ENCODE results near the gene MYOD1. TPM values are rescaled to one million over a fixed set of nuclear protein-coding genes. Genes with fewer than 3 reads are reported as not detected.

MYOD1 gene
- total and polyA plus RNA-seq, 3 experiments from 2014 or later, result not detected

DNA sequence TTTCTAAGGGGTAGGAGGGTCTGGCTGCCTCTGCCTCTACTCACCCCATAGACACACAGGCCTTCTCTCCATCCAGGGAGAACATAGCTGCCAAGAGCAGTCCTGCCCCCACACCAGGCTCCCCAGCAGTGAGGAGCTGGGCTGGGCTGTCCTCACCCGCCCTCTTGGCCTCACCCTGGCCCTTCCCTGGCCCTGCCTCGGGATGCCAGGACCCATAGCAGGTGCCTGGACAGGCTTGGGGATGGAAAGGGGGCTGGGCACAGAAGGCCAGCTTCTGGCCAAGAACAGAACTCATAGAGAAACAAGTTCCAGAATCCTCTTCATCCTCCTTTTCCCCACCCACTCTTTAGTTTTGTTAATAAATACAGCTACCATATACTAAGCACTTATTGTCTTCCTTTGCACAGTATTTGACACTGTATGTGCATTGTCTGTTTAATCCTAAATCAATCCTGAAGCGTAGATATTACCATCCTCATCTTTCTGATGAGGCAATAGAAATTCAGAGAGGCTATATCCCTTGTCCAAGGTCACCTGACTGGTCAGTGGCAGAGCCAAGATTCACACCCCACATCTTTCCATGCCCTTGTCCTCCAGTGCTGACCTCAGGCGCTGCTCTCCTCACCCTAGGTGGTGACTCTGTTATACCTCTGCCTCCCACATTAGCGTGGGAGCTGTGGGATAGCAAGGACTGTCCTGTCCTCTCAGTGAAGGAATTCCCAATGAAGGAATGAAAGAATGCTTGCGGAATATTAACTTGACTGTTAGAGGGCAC lies 22.0 kb upstream of the MYOD1 start:
- Mint-ChIP-seq H3K4me1 (peaks cover 0 to 5% (median 3%) of the 10 kb centered on the region in 3 donors), H3K36me3 (no peaks in the 10 kb centered on the region), H3K9me3 (no peaks in the 10 kb centered on the region), H3K27ac (no peak overlapping the region), H3K27me3 (peaks cover 31 to 52% of the 10 kb centered on the region in 2 donors), H3K4me3 (no peak overlapping the region)
- no peak overlapping the region for H3K27ac ChIP-seq (ENCODE audit: low read depth, low read length)
- no peak for DNase-seq
- no peaks in the 10 kb centered on the region for H3K36me3 ChIP-seq (ENCODE audit: insufficient read depth, low read length)
- ChIA-PET CTCF (no interaction called here), POLR2A (no interaction called here)
- no peaks in the 10 kb centered on the region for H3K9me3 ChIP-seq (ENCODE audit: low read length)
- H3K27me3 ChIP-seq (ENCODE audit: insufficient read depth, low read length, poor library complexity, severe bottlenecking), result peaks cover 20% of the 10 kb centered on the region
- H3K4me3 ChIP-seq (ENCODE audit: low read length), result no peak overlapping the region
- no peaks in the 10 kb centered on the region for H3K4me1 ChIP-seq (ENCODE audit: insufficient read depth, low read length)

DNA sequence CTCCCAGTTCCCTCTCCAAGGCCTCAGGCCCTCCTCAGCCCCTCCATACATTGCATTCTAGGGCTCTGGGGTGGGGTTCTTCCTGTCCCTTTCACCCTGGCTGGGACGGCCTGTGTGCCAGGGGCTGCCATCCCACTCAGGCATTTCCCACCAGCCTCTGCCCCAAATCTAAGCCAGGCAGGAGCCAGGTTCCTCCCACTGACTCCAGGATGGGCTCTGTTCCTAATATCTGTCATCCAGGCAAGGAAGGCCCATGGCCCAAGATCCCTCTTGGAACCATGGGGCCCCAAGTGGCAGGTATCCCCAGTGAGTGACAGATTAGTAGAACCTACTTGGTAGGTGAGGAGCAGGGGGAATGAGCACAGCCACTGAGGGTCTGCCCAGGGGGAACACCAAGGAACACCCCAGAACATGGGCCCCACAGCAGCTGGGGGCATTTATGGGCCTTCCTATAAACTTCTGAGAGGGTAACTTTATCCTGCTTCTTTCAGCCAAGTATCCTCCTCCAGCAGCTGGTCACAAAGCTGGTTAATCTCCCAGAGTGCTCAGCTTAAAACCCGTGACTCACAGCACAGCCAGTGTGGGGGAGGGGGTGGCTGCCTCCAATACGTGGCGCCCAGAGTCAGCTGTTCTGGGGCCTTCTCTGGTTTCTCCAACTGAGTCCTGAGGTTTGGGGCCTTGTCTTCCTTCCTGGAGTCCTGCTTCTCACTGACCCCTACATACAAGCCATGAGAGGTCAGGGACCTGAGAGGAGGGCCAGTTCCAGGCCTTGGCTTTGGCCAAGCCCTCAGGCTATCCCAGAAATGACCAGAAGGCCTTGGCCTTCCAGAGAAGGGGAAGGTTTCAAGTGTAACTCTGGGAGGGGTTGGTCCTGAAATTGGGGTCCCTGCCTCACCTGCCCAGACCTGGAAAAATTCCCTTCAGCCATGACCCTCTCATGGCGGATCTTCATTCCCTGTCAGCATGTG lies 19.9 kb upstream of the MYOD1 start:
- Mint-ChIP-seq H3K27ac (no peak overlapping the region), H3K36me3 (no peaks in the 10 kb centered on the region), H3K27me3 (peaks cover 34 to 52% of the 10 kb centered on the region in 2 donors), H3K9me3 (peaks cover 0 to 6% (median 0%) of the 10 kb centered on the region in 5 donors), H3K4me3 (no peak overlapping the region), H3K4me1 (peaks cover 0 to 5% (median 3%) of the 10 kb centered on the region in 3 donors)
- ChIA-PET CTCF (no interaction called here), POLR2A (no interaction called here)
- H3K9me3 ChIP-seq (ENCODE audit: low read length), result no peaks in the 10 kb centered on the region
- no peak for DNase-seq
- no peak overlapping the region for H3K4me3 ChIP-seq (ENCODE audit: low read length)
- no peak overlapping the region for H3K27ac ChIP-seq (ENCODE audit: low read depth, low read length)
- no peaks in the 10 kb centered on the region for H3K4me1 ChIP-seq (ENCODE audit: insufficient read depth, low read length)
- peaks cover 14% of the 10 kb centered on the region for H3K27me3 ChIP-seq (ENCODE audit: insufficient read depth, low read length, poor library complexity, severe bottlenecking)
- no peaks in the 10 kb centered on the region for H3K36me3 ChIP-seq (ENCODE audit: insufficient read depth, low read length)

- Histone ChIP-seq H3K4me1 (ENCODE audit: insufficient read depth, low read length) (no peaks in the 10 kb centered on the region), H3K4me3 (ENCODE audit: low read length) (no peak overlapping the region), H3K27ac (ENCODE audit: low read depth, low read length) (no peak overlapping the region), H3K27me3 (ENCODE audit: insufficient read depth, low read length, poor library complexity, severe bottlenecking) (peaks cover 14% of the 10 kb centered on the region), H3K9me3 (ENCODE audit: low read length) (no peaks in the 10 kb centered on the region), H3K36me3 (ENCODE audit: insufficient read depth, low read length) (no peaks in the 10 kb centered on the region)
- ChIA-PET CTCF (no interaction called here), POLR2A (no interaction called here)
- H3K9me3 Mint-ChIP-seq, result peaks cover 0 to 6% (median 0%) of the 10 kb centered on the region in 5 donors
- H3K27ac Mint-ChIP-seq, result no peak overlapping the region
- no peaks in the 10 kb centered on the region for H3K4me1 Mint-ChIP-seq
- peaks cover 24 to 52% of the 10 kb centered on the region in 2 donors for H3K27me3 Mint-ChIP-seq
- H3K4me3 Mint-ChIP-seq, result no peak overlapping the region
- DNase-seq, result no peak
- H3K36me3 Mint-ChIP-seq, result no peaks in the 10 kb centered on the region
Measured at GRCh38 chr11:17700991-17701390, 18.4 kb upstream of the MYOD1 start.

DNA sequence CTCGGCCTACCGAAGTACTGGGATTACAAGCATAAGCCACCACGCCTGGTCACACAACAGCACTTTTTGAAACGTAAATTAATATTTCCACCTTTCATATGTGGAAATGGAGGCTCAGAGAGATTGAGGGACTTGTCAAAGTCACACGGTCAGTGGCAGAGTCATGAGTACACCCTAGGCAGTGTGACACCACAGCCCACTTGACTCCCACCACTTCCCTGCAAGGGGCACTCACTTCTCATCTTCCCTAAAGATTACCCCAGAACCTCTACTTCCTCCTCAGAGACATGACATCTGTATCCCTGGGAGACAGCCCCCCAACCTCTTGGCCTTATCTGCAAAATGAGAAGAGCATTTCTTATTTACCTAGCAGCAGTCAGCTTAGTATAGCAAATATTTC lies 16.5 kb upstream of the MYOD1 start:
- Mint-ChIP-seq H3K9me3 (peaks cover 0 to 6% (median 0%) of the 10 kb centered on the region in 5 donors), H3K27me3 (peaks cover 11 to 38% of the 10 kb centered on the region in 2 donors), H3K36me3 (no peaks in the 10 kb centered on the region), H3K4me1 (no peaks in the 10 kb centered on the region), H3K27ac (no peak overlapping the region), H3K4me3 (no peak overlapping the region)
- CTCF ChIA-PET, result no interaction called here
- H3K4me3 ChIP-seq (ENCODE audit: low read length), result no peak overlapping the region
- DNase-seq, result no peak
- no peaks in the 10 kb centered on the region for H3K4me1 ChIP-seq (ENCODE audit: insufficient read depth, low read length)
- no peaks in the 10 kb centered on the region for H3K27me3 ChIP-seq (ENCODE audit: insufficient read depth, low read length, poor library complexity, severe bottlenecking)
- H3K36me3 ChIP-seq (ENCODE audit: insufficient read depth, low read length), result no peaks in the 10 kb centered on the region
- POLR2A ChIA-PET, result no interaction called here
- no peak overlapping the region for H3K27ac ChIP-seq (ENCODE audit: low read depth, low read length)
- H3K9me3 ChIP-seq (ENCODE audit: low read length), result no peaks in the 10 kb centered on the region

DNA sequence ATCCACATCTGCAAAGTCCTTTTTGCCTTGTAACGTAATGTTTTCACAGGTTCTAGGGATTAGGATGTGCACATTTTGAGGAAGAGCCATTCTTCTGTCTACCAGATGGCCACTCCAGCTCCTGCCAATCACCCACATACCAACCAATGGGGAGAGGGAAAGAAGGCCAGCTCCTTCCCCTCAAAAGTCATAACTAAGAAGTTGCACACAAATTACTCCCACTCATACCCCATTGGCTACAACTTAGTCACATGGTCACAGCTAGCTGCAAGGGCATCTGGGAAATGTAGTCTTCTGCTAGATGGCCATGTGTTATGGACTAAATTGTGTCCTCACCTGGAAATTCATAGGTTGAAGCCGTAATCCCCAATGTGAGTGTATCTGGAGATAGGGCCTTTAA lies 15.4 kb upstream of the MYOD1 start:
- DNase-seq, result no peak
- Histone ChIP-seq H3K9me3 (ENCODE audit: low read length) (no peaks in the 10 kb centered on the region), H3K27me3 (ENCODE audit: insufficient read depth, low read length, poor library complexity, severe bottlenecking) (no peaks in the 10 kb centered on the region), H3K27ac (ENCODE audit: low read depth, low read length) (no peak overlapping the region), H3K4me3 (ENCODE audit: low read length) (no peak overlapping the region), H3K36me3 (ENCODE audit: insufficient read depth, low read length) (no peaks in the 10 kb centered on the region), H3K4me1 (ENCODE audit: insufficient read depth, low read length) (no peaks in the 10 kb centered on the region)
- Mint-ChIP-seq H3K4me1 (no peaks in the 10 kb centered on the region), H3K9me3 (peaks cover 0 to 6% (median 0%) of the 10 kb centered on the region in 5 donors), H3K4me3 (no peak overlapping the region), H3K27ac (no peak overlapping the region), H3K36me3 (no peaks in the 10 kb centered on the region), H3K27me3 (peaks cover 5 to 29% of the 10 kb centered on the region in 2 donors)
- CTCF ChIA-PET, result no interaction called here
- POLR2A ChIA-PET, result no interaction called here

GRCh38 chr11:17707830-17708229 lies 11.5 kb upstream of the MYOD1 start:
- Histone ChIP-seq H3K4me1 (ENCODE audit: insufficient read depth, low read length) (no peaks in the 10 kb centered on the region), H3K27ac (ENCODE audit: low read depth, low read length) (no peak overlapping the region), H3K27me3 (ENCODE audit: insufficient read depth, low read length, poor library complexity, severe bottlenecking) (no peaks in the 10 kb centered on the region), H3K9me3 (ENCODE audit: low read length) (no peaks in the 10 kb centered on the region), H3K4me3 (ENCODE audit: low read length) (no peak overlapping the region), H3K36me3 (ENCODE audit: insufficient read depth, low read length) (no peaks in the 10 kb centered on the region)
- ChIA-PET CTCF (no interaction called here), POLR2A (no interaction called here)
- Mint-ChIP-seq H3K4me1 (no peaks in the 10 kb centered on the region), H3K27ac (no peak overlapping the region), H3K4me3 (no peak overlapping the region), H3K27me3 (peaks cover 8 to 30% of the 10 kb centered on the region in 2 donors), H3K36me3 (no peaks in the 10 kb centered on the region), H3K9me3 (peaks cover 0 to 6% (median 0%) of the 10 kb centered on the region in 5 donors)
- no peak for DNase-seq

DNA sequence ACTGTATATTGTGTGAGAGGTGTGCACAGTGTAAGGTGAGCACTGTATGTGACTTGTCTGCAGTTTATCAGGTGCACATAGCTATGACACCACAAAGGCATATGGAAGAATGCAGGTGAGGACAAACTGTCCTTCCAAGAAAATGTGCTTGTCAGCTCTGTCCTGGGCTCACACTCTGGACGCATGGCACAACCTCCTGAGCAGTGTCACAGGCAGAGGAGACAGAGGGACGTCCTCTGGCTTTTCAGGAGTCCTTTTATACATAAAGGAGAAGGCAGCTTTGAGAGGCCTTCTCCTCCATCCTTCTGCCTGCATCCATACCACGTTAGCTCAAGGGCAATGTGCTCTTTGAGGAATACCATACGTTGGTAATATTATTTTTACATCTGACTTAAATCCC lies 7.5 kb upstream of the MYOD1 start:
- ChIA-PET CTCF (no interaction called here), POLR2A (no interaction called here)
- DNase-seq, result no peak
- no peak overlapping the region for H3K4me3 Mint-ChIP-seq
- H3K4me1 ChIP-seq (ENCODE audit: insufficient read depth, low read length), result no peaks in the 10 kb centered on the region
- no peaks in the 10 kb centered on the region for H3K36me3 ChIP-seq (ENCODE audit: insufficient read depth, low read length)
- H3K27me3 Mint-ChIP-seq, result peaks cover 5 to 13% of the 10 kb centered on the region in 2 donors
- H3K9me3 Mint-ChIP-seq, result no peaks in the 10 kb centered on the region
- H3K27me3 ChIP-seq (ENCODE audit: insufficient read depth, low read length, poor library complexity, severe bottlenecking), result no peaks in the 10 kb centered on the region
- no peaks in the 10 kb centered on the region for H3K9me3 ChIP-seq (ENCODE audit: low read length)
- H3K27ac Mint-ChIP-seq, result no peak overlapping the region
- no peaks in the 10 kb centered on the region for H3K36me3 Mint-ChIP-seq
- no peak overlapping the region for H3K4me3 ChIP-seq (ENCODE audit: low read length)
- H3K27ac ChIP-seq (ENCODE audit: low read depth, low read length), result no peak overlapping the region
- no peaks in the 10 kb centered on the region for H3K4me1 Mint-ChIP-seq

GRCh38 chr11:17713851-17714250 lies 5.5 kb upstream of the MYOD1 start:
- Histone ChIP-seq H3K36me3 (ENCODE audit: insufficient read depth, low read length) (no peaks in the 10 kb centered on the region), H3K9me3 (ENCODE audit: low read length) (no peaks in the 10 kb centered on the region), H3K27ac (ENCODE audit: low read depth, low read length) (no peak overlapping the region), H3K4me1 (ENCODE audit: insufficient read depth, low read length) (no peaks in the 10 kb centered on the region), H3K27me3 (ENCODE audit: insufficient read depth, low read length, poor library complexity, severe bottlenecking) (no peaks in the 10 kb centered on the region), H3K4me3 (ENCODE audit: low read length) (no peak overlapping the region)
- H3K36me3 Mint-ChIP-seq, result no peaks in the 10 kb centered on the region
- H3K27ac Mint-ChIP-seq, result no peak overlapping the region
- ChIA-PET CTCF (no interaction called here), POLR2A (no interaction called here)
- peaks cover 6 to 14% of the 10 kb centered on the region in 2 donors for H3K27me3 Mint-ChIP-seq
- DNase-seq, result no peak
- no peaks in the 10 kb centered on the region for H3K9me3 Mint-ChIP-seq
- no peaks in the 10 kb centered on the region for H3K4me1 Mint-ChIP-seq
- no peak overlapping the region for H3K4me3 Mint-ChIP-seq
